Activated T-helper 9 cell treated with anti-CD3 and anti-CD28 coated beads, Interleukin-2, amount 50 U/mL, for 16 hours (primary cell): ENCODE measurements around the gene NKX2-2.

Experiments used
- DNase-seq: peaks from one replicate; pipeline ENCODE4 v3.0.0-alpha.2; 2020; ENCODE audit warnings: low read depth

The NKX2-2 gene

GRCh38 chr20:21521596-21522480 is 8.0 kb upstream of the NKX2-2 start:
- DNase-seq, result no peak

DNA sequence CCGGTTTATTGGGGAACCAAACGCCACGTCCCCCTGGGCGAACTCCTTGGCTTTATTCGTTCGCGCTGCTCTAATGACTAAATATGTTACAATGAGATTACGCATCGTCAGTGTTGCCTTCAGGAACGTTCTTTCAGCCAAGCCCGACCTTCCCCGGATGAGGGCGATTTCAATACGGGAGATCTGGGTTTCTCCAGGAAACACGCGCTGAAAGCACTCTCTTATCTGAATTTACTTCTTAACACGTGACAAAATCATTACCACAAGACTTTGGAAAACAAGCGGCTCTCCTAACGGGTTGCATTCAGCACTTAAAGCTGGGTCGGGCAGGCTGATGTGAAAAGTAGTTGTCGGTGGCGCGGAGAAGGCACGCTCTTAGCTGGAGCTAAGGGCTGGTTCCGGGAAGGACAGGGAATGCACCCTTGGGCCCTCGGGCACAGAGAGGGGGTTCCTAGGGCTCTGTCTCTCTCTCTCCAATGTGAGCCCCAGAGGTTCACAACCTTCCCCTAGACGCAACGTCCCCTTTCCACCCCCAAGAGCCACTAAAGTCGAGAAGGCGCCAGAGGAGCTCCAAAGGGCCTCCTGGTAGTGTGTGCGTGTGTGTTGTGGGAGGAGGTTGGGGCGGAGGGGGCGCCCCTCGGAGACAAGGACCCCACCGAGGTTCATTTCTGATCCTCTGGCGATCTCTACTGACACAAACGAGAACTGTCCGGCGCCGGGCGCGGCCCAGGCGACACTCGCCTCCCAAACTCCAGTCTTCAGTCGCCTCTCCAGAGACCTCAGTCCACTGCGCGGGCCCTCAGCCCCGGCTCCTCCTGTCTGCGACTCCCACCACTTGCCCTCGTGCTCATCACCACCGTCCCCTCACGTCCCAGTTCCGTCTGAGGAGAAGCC is 7.1 kb upstream of the NKX2-2 start:
- no peak for DNase-seq

DNA sequence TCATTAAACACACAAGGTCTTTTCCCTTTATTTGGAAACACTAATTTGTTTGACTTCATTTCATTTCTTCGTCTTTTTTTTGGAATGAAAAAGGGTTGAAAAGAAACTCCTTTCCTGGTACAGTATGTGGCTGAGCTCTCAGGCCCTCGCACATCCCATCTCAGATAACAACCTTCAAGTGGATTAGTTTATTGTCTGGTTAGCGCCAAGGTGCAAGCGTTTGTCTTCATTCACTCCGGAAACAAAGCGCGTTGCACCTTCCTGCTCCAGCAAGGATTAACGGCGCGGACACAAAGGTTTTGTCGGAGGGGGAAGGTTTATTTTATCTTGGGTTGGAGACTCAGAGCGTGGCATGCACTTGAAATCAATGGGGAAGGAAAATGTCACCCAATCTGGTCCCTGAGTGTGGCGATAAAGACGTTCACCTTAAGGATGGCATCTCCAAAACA is 5.3 kb upstream of the NKX2-2 start:
- no peak for DNase-seq

DNA sequence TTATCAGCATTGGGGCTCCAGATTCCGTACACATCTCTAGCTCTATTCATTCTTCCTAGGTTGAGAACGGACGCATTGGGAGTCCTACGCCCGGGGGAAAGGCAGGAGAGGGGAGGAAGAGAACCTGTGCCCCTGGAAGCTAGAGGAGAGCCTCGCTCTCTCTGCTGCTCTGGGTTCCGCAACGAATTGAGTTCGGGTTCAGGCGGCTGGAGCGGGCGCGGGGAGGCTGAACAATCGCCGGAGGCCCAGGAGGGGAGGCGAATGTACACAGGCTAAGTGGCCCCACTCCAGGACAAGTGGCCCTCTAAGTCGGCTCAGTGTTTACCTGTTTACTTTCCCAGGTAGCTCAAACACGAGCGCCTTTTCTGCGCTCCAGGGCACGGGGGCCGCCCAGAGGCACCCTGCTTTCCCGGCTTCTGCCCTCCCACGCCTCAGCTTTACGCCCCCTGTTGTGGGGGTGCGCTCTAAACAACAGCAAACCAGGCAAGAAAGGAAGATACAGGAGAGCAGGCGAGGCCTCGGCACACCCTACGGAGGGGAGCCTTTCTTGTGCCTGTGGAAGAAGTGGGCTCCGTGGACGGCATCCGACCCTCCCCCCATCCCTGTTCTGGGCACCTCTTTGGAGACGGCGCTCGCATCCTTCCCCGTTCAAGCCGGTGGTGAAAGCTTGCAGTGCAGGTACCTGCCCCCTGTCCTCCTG is 4.6 kb upstream of the NKX2-2 start:
- DNase-seq, result no peak

GRCh38 chr20:21517566-21518277 is 3.9 kb upstream of the NKX2-2 start:
- no peak for DNase-seq

GRCh38 chr20:21516861-21517565 is 3.1 kb upstream of the NKX2-2 start:
- no peak for DNase-seq

GRCh38 chr20:21516180-21516567 is 2.3 kb upstream of the NKX2-2 start:
- DNase-seq, result no peak

GRCh38 chr20:21515300-21516179 is 1.7 kb upstream of the NKX2-2 start:
- DNase-seq, result no peak

DNA sequence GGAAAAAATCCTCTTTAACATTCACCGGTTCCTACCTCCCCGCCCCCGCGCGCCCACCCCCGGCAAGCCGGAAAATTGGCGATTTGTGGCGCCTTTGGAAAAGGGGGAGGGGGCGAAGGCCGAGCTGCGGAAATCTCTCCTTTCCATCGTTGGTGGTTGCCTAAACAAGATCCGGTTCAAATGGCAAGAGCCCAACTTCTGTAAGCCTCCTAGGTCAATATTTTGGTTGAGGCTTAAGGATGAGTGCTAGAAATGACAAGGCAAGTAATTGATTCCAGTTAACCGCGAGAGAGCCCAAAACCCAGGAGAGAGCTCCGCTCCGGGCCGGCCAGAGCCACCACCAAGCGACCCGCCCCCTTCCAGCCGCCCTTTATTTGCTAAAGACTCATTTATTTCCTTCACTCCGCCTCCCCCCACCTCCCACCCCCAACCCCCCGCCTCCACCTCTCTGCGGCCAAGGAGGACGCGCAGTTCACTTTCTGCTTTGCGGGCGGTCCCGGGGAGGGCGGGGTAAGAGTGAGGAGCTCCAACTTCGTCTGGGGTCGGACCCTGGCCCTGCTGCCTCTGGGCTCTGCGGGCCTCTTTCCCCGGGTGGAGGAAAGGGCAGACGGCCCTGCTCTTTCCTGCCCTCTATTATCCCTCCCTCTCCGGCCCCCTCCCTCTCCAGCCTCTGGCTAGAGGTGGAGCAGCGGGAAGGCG is 838 bp upstream of the NKX2-2 start:
- no peak for DNase-seq

DNA sequence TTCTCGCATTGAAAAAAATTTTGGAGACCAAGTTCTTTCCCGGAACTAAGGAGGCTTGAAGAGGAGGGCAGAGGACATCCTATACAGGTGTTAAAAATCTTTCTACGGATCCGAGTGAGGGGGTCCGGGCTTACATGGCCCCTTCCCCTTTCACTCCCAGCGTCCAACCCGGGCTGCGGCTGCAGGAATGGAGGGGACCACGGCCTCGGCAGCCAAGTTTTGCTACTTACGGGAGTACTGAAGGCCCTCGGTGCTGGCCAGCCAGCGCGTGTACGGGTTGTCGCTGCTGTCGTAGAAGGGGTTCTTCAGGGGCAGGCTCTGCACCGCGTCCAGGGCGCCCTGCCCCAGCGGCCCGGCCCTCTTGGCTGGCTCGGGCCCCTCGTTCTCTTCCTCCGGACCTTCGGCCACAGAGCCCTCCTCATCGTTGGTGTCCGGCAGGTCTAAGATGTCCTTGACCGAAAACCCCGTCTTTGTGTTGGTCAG is 642 bp downstream of the NKX2-2 start:
- DNase-seq, result no peak

- DNase-seq, result no peak
Measured at GRCh38 chr20:21512634-21513180, 1.2 kb downstream of the NKX2-2 start.

DNA sequence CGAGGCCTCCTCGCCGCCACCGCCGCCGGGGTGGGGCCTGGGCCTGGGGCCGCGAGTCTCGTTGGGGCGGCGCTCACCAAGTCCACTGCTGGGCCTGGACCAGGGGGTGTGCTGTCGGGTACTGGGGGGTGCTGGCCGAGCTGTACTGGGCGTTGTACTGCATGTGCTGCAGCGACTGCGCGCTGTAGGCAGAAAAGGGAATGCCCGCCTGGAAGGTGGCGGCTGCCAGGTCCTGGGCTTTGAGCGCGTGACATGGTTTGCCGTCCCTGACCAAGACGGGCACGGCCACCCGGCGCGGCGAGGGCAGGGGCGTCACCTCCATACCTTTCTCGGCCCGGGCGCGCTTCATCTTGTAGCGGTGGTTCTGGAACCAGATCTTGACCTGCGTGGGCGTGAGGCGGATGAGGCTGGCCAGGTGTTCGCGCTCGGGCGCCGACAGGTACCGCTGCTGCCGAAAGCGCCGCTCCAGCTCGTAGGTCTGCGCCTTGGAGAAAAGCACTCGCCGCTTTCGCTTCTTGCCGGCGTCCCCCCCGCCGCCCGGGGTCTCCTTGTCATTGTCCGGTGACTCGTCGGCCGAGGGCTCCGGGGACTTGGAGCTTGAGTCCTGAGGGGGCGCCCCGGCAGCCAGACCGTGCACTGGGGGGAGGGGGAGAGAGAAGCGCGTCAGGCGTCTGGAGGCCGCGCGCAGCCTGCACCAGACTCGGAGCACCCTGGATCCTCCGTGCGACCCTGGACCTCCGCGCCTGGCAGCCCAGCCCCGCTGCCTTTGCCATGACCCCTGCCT is 1.8 kb downstream of the NKX2-2 start:
- no peak for DNase-seq

DNA sequence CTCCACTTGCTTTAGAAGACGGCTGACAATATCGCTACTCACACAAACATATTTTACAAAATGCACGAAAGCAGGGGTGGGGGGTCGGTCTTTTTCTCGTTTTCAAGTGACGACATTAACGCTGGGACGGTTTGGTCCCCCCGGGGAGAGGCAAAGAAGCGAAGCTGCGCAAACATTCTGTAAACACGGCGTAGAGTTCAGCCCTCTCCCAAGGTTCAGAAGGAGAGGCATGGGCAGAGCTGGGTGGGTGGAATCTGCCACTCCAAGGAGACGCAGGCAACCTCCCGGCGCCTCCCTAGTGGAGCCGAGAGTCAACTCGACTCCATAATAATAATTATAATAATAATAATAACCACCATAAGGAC is 2.4 kb downstream of the NKX2-2 start:
- no peak for DNase-seq

- no peak for DNase-seq
Measured at GRCh38 chr20:21510414-21511384, 3.2 kb downstream of the NKX2-2 start.

GRCh38 chr20:21509597-21510371 is 4.1 kb downstream of the NKX2-2 start:
- DNase-seq, result no peak

- no peak for DNase-seq
Measured at GRCh38 chr20:21509079-21509596, 4.7 kb downstream of the NKX2-2 start.
